PC-3 (cell line): ENCODE measurements around the gene C11orf87.

ENCODE experiments used
- EZH2phosphoT487 ChIP-seq: fragments of 300-600 bp; sonication (generic); IDR thresholded peaks from 2 replicates; pipeline ENCODE4 v1.6.1; 2018; ENCODE audit warnings: mild to moderate bottlenecking, antibody characterized with exemption, low read length, borderline replicate concordance
- TF ChIP-seq, protein P1 (sequence below): fragments of 300-600 bp; sonication (generic); conservative IDR thresholded peaks from 2 replicates; pipeline ENCODE4 v1.5.1; 2017; ENCODE audit warnings: antibody characterized with exemption, low read depth, mild to moderate bottlenecking, low read length

DNA sequence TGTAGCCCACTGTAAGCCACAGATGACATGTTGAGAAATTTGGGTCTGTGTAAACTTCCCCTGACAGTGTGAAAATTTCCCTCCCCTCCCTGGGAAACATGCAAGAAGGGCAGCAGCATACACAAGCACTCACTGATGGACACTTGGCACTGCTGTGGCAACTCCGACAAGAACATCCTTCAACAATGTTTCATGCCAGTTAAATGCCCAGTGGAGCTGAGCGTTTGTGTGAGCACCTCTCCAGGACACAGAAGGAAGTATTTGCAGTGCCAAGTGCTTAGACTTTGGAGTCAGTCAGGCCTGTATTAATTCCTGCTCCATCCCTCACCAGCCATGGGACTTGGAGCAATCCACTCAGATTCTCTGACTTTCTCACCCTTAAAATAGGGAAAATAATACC is 17.7 kb downstream of the C11orf87 start:
- TF ChIP-seq, protein P1, sequence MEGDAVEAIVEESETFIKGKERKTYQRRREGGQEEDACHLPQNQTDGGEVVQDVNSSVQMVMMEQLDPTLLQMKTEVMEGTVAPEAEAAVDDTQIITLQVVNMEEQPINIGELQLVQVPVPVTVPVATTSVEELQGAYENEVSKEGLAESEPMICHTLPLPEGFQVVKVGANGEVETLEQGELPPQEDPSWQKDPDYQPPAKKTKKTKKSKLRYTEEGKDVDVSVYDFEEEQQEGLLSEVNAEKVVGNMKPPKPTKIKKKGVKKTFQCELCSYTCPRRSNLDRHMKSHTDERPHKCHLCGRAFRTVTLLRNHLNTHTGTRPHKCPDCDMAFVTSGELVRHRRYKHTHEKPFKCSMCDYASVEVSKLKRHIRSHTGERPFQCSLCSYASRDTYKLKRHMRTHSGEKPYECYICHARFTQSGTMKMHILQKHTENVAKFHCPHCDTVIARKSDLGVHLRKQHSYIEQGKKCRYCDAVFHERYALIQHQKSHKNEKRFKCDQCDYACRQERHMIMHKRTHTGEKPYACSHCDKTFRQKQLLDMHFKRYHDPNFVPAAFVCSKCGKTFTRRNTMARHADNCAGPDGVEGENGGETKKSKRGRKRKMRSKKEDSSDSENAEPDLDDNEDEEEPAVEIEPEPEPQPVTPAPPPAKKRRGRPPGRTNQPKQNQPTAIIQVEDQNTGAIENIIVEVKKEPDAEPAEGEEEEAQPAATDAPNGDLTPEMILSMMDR = no peak
- no peak for TF ChIP-seq EZH2phosphoT487
